ENCODE results near the gene KIF3C.

- TF ChIP-seq SUZ12 (IDR thresholded peaks at IDR 0.05; ENCODE audit: extremely low read depth, insufficient read depth, insufficient read length) (no peak), YY1 (IDR thresholded peaks at IDR 0.05; ENCODE audit: insufficient read depth, insufficient read length) (no peak), ZNF274 (IDR thresholded peaks at IDR 0.05; ENCODE audit: low read depth, low read length) (no peak)
These were observed 627 bp upstream of the KIF3C start for GRCh38 chr2:25982968-25983280.

All from NT2/D1 (cell line).